Endodermal cell (in vitro differentiated cells): ENCODE measurements around the gene SLC12A8. TPM values are rescaled to one million over a fixed set of nuclear protein-coding genes. Genes with fewer than 3 reads are reported as not detected.
A peak's percentile ranks its signal among the peaks of the same experiment; 100 is the strongest.

Experiments
- DNase-seq: peaks from one replicate; pipeline ENCODE4 v3.0.0-alpha.2; 2017
- H3K27ac ChIP-seq: 2 replicates; pipeline ENCODE4 v1.5.1; 2013; ENCODE audit warnings: mild to moderate bottlenecking, low read depth, low read length, moderate library complexity
- H3K27me3 ChIP-seq: 2 replicates; pipeline ENCODE4 v1.6.1; 2013; ENCODE audit warnings: mild to moderate bottlenecking, low read length, moderate library complexity; ENCODE audit not compliant: insufficient read depth, control insufficient read depth, poor library complexity, severe bottlenecking
- H3K36me3 ChIP-seq: 2 replicates; pipeline ENCODE4 v1.7.0; 2013; ENCODE audit warnings: mild to moderate bottlenecking, low read length, moderate library complexity; ENCODE audit not compliant: control insufficient read depth, insufficient read depth
- H3K4me1 ChIP-seq: one replicate; pipeline ENCODE4 v1.7.0; 2013; ENCODE audit warnings: low read length; ENCODE audit not compliant: control insufficient read depth, insufficient read depth
- H3K4me3 ChIP-seq: 2 replicates; pipeline ENCODE4 v1.5.1; 2013; ENCODE audit warnings: mild to moderate bottlenecking, low read length, moderate library complexity
- H3K9ac ChIP-seq: 2 replicates; pipeline ENCODE4 v1.6.1; 2013; ENCODE audit warnings: mild to moderate bottlenecking, low read length, moderate library complexity; ENCODE audit not compliant: poor library complexity, severe bottlenecking; ENCODE audit errors: extremely low read depth
- H3K9me3 ChIP-seq: 2 replicates; pipeline ENCODE4 v1.6.1; 2013; ENCODE audit warnings: mild to moderate bottlenecking, low read length, moderate library complexity; ENCODE audit not compliant: control insufficient read depth
- H3K27ac Mint-ChIP-seq: 2 replicates; pipeline ENCODE4 v1.8.0; 2020; ENCODE audit warnings: mixed read lengths
- H3K27me3 Mint-ChIP-seq: 2 replicates; pipeline ENCODE4 v1.8.0; 2021; ENCODE audit warnings: mild to moderate bottlenecking, mixed read lengths; ENCODE audit not compliant: insufficient read depth
- H3K36me3 Mint-ChIP-seq: 2 replicates; pipeline ENCODE4 v1.8.0; 2020; ENCODE audit warnings: low read depth, mixed read lengths
- H3K4me1 Mint-ChIP-seq: 2 replicates; pipeline ENCODE4 v1.8.0; 2020; ENCODE audit warnings: mixed read lengths
- H3K4me3 Mint-ChIP-seq: 2 replicates; pipeline ENCODE4 v1.8.0; 2020; ENCODE audit warnings: mild to moderate bottlenecking, moderate library complexity, mixed read lengths
- H3K9me3 Mint-ChIP-seq: 2 replicates; pipeline ENCODE4 v1.8.0; 2020; ENCODE audit warnings: mild to moderate bottlenecking, mixed read lengths
- CTCF ChIP-seq: fragments of 200-600 bp; sonication (generic); conservative IDR thresholded peaks from 2 replicates; pipeline ENCODE4 v1.5.0; 2021; ENCODE audit warnings: antibody characterized with exemption, mild to moderate bottlenecking
- WGBS, 2 experiments: methylation state at CpG; one replicate each; pipeline versions ENCODE4 v1.1.5 to v1.1.7; 2013; ENCODE audit warnings: missing lambda C conversion rate in 2 of 2, mixed read lengths in 1 of 2; ENCODE audit not compliant: insufficient coverage in 1 of 2, insufficient read length in 1 of 2; 5-methylcytosine and 5-hydroxymethylcytosine counted together
- total RNA-seq, 2 donors: library from RNA; stranded (reverse); fragmentation: NEBNext Ultra II Directional in 1 of 2; extraction: Animal tissue kit (Norgen Biotek cat#: 25700) in 1 of 2; gene quantifications; 2 replicates in 1 of 2; 3 replicates in 1 of 2; pipeline ENCODE4 v1.2.1, GENCODE V29; 2021

SLC12A8 gene
- total RNA-seq, 2 donors from 2014 or later = 17.3 to 18.6 TPM

GRCh38 chr3:125151916-125152315, 60.6 kb downstream of the SLC12A8 start:
- Mint-ChIP-seq H3K27me3 (no peaks in the 10 kb centered on the region), H3K27ac (no peak overlapping the region), H3K36me3 (no peaks in the 10 kb centered on the region), H3K4me1 (peaks cover 17% of the 10 kb centered on the region), H3K9me3 (no peaks in the 10 kb centered on the region), H3K4me3 (no peak overlapping the region)
- no peak for DNase-seq
- 86 to 100% methylated on average over 1 of the region's 1 CpG for WGBS, 2 experiments
- Histone ChIP-seq H3K27me3 (no peaks in the 10 kb centered on the region), H3K9ac (no peak overlapping the region), H3K27ac (no peak overlapping the region), H3K36me3 (no peaks in the 10 kb centered on the region), H3K4me1 (no peaks in the 10 kb centered on the region), H3K4me3 (no peak overlapping the region), H3K9me3 (no peaks in the 10 kb centered on the region)
- no peak for TF ChIP-seq CTCF

- Histone ChIP-seq H3K9me3 (no peaks in the 10 kb centered on the region), H3K27me3 (no peaks in the 10 kb centered on the region), H3K4me3 (no peak overlapping the region), H3K27ac (no peak overlapping the region), H3K36me3 (no peaks in the 10 kb centered on the region), H3K9ac (no peak overlapping the region), H3K4me1 (no peaks in the 10 kb centered on the region)
- Mint-ChIP-seq H3K4me3 (no peak overlapping the region), H3K9me3 (no peaks in the 10 kb centered on the region), H3K27ac (no peak overlapping the region), H3K27me3 (no peaks in the 10 kb centered on the region), H3K4me1 (peaks cover 13% of the 10 kb centered on the region), H3K36me3 (no peaks in the 10 kb centered on the region)
- WGBS, 2 experiments = 94% methylated on average over 9 of the region's 9 CpGs
- DNase-seq = peak; percentile 31
- TF ChIP-seq CTCF = no peak
Measured at GRCh38 chr3:125151442-125151817, 61.1 kb downstream of the SLC12A8 start.

GRCh38 chr3:125150525-125151441, 61.8 kb downstream of the SLC12A8 start:
- no peaks in the 10 kb centered on the region for H3K27me3 ChIP-seq
- H3K4me1 ChIP-seq = no peaks in the 10 kb centered on the region
- peaks cover 7% of the 10 kb centered on the region for H3K4me1 Mint-ChIP-seq
- H3K27ac ChIP-seq = no peak overlapping the region
- H3K36me3 Mint-ChIP-seq = no peaks in the 10 kb centered on the region
- WGBS, 2 experiments = 86 to 89% methylated on average over 10 to 14 of the region's 14 CpGs
- H3K9ac ChIP-seq = no peak overlapping the region
- H3K4me3 Mint-ChIP-seq = no peak overlapping the region
- no peaks in the 10 kb centered on the region for H3K9me3 ChIP-seq
- no peaks in the 10 kb centered on the region for H3K9me3 Mint-ChIP-seq
- H3K27me3 Mint-ChIP-seq = no peaks in the 10 kb centered on the region
- peak; percentile 91 for DNase-seq
- no peak overlapping the region for H3K27ac Mint-ChIP-seq
- no peaks in the 10 kb centered on the region for H3K36me3 ChIP-seq
- H3K4me3 ChIP-seq = no peak overlapping the region
- peak; percentile 78 for TF ChIP-seq CTCF
